H1 (cell line): ENCODE measurements around the gene NDRG2.

ENCODE experiments used
- EP300 ChIP-seq, 2 experiments: IDR thresholded peaks; 1 replicate in 1 of 2; 2 replicates in 1 of 2; pipeline ENCODE4 v1.6.1; 2011 to 2012; ENCODE audit warnings: low read depth in 2 of 2, low read length in 2 of 2, mild to moderate bottlenecking in 2 of 2, borderline replicate concordance in 1 of 2, inconsistent platforms in 1 of 2, moderate library complexity in 1 of 2
- JUN ChIP-seq: IDR thresholded peaks from 2 replicates; pipeline ENCODE4 v1.6.1; 2011; ENCODE audit warnings: low read depth, mild to moderate bottlenecking, improper control_type of control experiment, low read length
- MAFK ChIP-seq: IDR thresholded peaks from 2 replicates; pipeline ENCODE4 v1.6.1; 2012; ENCODE audit warnings: low read depth, mild to moderate bottlenecking, improper control_type of control experiment, low read length
- POLR2A ChIP-seq, 2 experiments: IDR thresholded peaks; 1 replicate in 1 of 2; 2 replicates in 1 of 2; pipeline ENCODE4 v1.6.1; 2011; ENCODE audit warnings: low read depth in 2 of 2, low read length in 2 of 2, mild to moderate bottlenecking in 2 of 2; ENCODE audit errors: control extremely low read depth in 1 of 2
- ZNF274 ChIP-seq: IDR thresholded peaks from 2 replicates; pipeline ENCODE4 v1.7.0; 2012; ENCODE audit warnings: low read length, borderline replicate concordance; ENCODE audit errors: extremely low read depth

- TF ChIP-seq ZNF274 (no peak), POLR2A (IDR thresholded peaks at IDR 0.05; ENCODE audit: control extremely low read depth in 1 of 2, low read depth in 2 of 2, low read length in 2 of 2) (no peak), EP300 (IDR thresholded peaks at IDR 0.05; ENCODE audit: borderline replicate concordance in 1 of 2, low read depth in 2 of 2, low read length in 2 of 2) (no peak), MAFK (no peak), JUN (no peak)
Measured at GRCh38 chr14:21030531-21030930, 5.7 kb upstream of the NDRG2 start.
